Chondrocyte (in vitro differentiated cells): Measurements from ENCODE around the gene ITPR1. TPM values are rescaled to one million over a fixed set of nuclear protein-coding genes. Genes with fewer than 3 reads are reported as not detected.

ENCODE experiments used
- DNase-seq: peaks from one replicate; pipeline ENCODE4 v3.0.0; 2021; ENCODE audit warnings: mixed read lengths, low spot score
- H3K27ac Mint-ChIP-seq: one replicate; pipeline ENCODE4 v1.8.0; 2021; ENCODE audit warnings: mild to moderate bottlenecking, moderate library complexity, mixed read lengths; ENCODE audit not compliant: unreplicated experiment
- H3K27me3 Mint-ChIP-seq: 2 replicates; pipeline ENCODE4 v1.8.0; 2021; ENCODE audit warnings: low read depth, mixed read lengths
- H3K36me3 Mint-ChIP-seq: 2 replicates; pipeline ENCODE4 v1.8.0; 2021; ENCODE audit warnings: low read depth, mixed read lengths
- H3K4me1 Mint-ChIP-seq: 2 replicates; pipeline ENCODE4 v1.8.0; 2021; ENCODE audit warnings: low read depth, mild to moderate bottlenecking, mixed read lengths
- H3K4me3 Mint-ChIP-seq: one replicate; pipeline ENCODE4 v1.8.0; 2021; ENCODE audit warnings: mild to moderate bottlenecking, moderate library complexity, mixed read lengths; ENCODE audit not compliant: unreplicated experiment
- H3K9me3 Mint-ChIP-seq: 2 replicates; pipeline ENCODE4 v1.8.0; 2021; ENCODE audit warnings: low read depth, mixed read lengths
- CTCF ChIP-seq: fragments of 200-600 bp; sonication (generic); IDR thresholded peaks from 2 replicates; pipeline ENCODE4 v1.5.0; 2021; ENCODE audit warnings: antibody characterized with exemption, mild to moderate bottlenecking, moderate library complexity
- total RNA-seq: library from RNA; stranded (reverse); gene quantifications from 3 replicates; pipeline ENCODE4 v1.2.1, GENCODE V29; 2021

The ITPR1 gene
- total RNA-seq, 1 donor from 2014 or later = 45.0 TPM

DNA sequence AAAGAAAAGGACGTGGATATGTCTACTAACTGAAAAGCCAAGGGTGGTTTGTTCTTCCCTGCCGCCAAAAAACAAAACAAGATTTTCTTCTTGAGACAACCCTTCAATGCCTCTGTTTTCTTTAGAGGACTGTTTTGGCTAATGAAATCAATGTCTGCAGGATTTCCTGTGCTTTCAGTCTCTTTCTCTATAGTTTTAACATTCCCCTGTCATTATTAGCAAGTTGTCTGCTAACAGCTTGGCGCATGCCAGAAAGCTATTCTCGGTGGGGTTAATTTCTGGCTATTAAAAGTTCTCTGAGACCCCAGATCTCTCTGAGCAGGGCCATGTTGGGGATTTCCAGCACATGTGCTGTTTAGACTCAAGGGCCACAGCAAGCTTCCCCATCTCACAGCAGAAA, 56.7 kb downstream of the ITPR1 start:
- no peak for TF ChIP-seq CTCF
- H3K27ac Mint-ChIP-seq = peak overlapping the region; percentile 80
- no peaks in the 10 kb centered on the region for H3K36me3 Mint-ChIP-seq
- no peaks in the 10 kb centered on the region for H3K27me3 Mint-ChIP-seq
- H3K4me1 Mint-ChIP-seq = peaks cover 63% of the 10 kb centered on the region
- H3K9me3 Mint-ChIP-seq = no peaks in the 10 kb centered on the region
- DNase-seq = no peak
- peak overlapping the region; percentile 33 for H3K4me3 Mint-ChIP-seq

DNA sequence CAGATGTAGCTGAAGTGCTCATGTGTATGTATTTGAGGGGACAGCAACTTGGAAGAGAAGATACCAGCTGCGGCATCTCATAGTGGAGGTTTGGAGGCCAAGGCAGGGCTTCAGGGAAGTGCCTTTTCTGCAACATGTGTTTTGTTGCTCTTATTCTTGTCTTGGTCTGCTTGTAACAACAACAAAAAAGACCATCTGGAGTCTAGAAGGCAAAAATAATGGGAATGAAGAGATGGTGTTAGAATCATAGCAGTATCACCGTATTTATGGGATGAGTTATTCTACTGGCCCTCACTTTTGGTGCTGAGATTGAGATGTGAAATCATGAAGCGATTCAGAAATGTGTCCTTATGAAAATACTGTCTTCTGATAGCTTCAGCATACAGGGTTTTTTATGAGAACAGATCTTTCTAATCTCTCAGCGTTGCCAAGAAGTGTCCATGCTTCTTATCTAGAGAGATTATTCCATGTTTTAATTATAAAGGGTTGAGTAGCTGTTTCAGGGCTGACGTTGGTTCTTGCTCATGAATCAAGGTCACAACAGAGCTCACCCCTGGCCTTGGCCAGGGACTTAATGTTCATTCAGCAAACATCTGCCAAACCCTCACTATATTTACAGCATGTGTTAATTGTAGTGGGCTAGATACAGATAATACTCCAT, 58.0 kb downstream of the ITPR1 start:
- H3K4me1 Mint-ChIP-seq = peaks cover 63% of the 10 kb centered on the region
- no peak overlapping the region for H3K4me3 Mint-ChIP-seq
- no peak overlapping the region for H3K27ac Mint-ChIP-seq

DNA sequence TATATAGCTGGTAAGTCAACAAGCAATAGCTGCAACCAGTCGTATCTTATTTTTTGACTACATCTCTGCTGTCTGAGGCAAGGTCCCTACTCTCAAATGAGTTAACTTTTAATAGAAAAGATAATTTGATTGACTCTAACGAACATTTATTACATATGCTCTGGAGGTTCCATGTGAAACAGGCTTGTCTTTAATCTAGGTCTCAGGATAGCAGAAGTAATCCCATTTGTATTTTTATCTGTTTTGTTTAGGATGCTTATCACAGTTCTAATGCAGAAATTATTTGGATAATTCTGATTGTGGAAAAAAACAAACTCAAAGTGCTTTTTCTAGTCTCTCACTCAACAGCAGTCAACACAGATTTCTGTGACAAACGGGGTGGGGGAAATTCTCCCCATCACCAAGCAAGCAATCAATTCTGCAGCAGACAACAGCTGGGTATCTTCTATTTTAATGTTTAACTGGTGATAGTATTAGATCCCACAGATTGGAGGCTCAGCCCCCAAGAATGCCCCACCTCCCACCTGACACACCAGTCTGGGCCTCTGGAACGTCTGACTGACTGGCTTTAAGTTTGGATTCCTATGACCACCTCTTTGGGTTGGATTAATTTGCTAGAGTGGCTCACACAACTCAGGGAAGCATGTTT, 58.8 kb downstream of the ITPR1 start:
- Mint-ChIP-seq H3K27ac (no peak overlapping the region), H3K4me1 (peaks cover 61% of the 10 kb centered on the region), H3K9me3 (no peaks in the 10 kb centered on the region)

More for the DNA sequence above, 58.0 kb downstream of the ITPR1 start:
- no peaks in the 10 kb centered on the region for H3K27me3 Mint-ChIP-seq
- no peak for DNase-seq
- no peaks in the 10 kb centered on the region for H3K9me3 Mint-ChIP-seq
- no peaks in the 10 kb centered on the region for H3K36me3 Mint-ChIP-seq
- TF ChIP-seq CTCF = no peak

GRCh38 chr3:4552811-4553210, 59.7 kb downstream of the ITPR1 start:
- no peak overlapping the region for H3K4me3 Mint-ChIP-seq
- no peaks in the 10 kb centered on the region for H3K27me3 Mint-ChIP-seq
- peaks cover 56% of the 10 kb centered on the region for H3K4me1 Mint-ChIP-seq
- DNase-seq = no peak
- no peak overlapping the region for H3K27ac Mint-ChIP-seq
- peaks cover 2% of the 10 kb centered on the region for H3K36me3 Mint-ChIP-seq
- TF ChIP-seq CTCF = no peak
- peaks cover under 1% of the 10 kb centered on the region for H3K9me3 Mint-ChIP-seq

More for the DNA sequence above, 58.8 kb downstream of the ITPR1 start:
- no peak for DNase-seq
- H3K4me3 Mint-ChIP-seq = no peak overlapping the region
- no peaks in the 10 kb centered on the region for H3K27me3 Mint-ChIP-seq
- no peak for TF ChIP-seq CTCF
- H3K36me3 Mint-ChIP-seq = peaks cover under 1% of the 10 kb centered on the region

GRCh38 chr3:4561661-4562060, 68.5 kb downstream of the ITPR1 start:
- H3K27ac Mint-ChIP-seq = no peak overlapping the region
- no peak for DNase-seq
- H3K9me3 Mint-ChIP-seq = peaks cover 7% of the 10 kb centered on the region
- H3K4me1 Mint-ChIP-seq = peaks cover 5% of the 10 kb centered on the region
- peaks cover 2% of the 10 kb centered on the region for H3K36me3 Mint-ChIP-seq
- H3K4me3 Mint-ChIP-seq = no peak overlapping the region
- TF ChIP-seq CTCF = no peak
- H3K27me3 Mint-ChIP-seq = no peaks in the 10 kb centered on the region
